ENCODE measurements around the gene KRT14. TPM values are rescaled to one million over a fixed set of nuclear protein-coding genes. Genes with fewer than 3 reads are reported as not detected.
"Not testable (repeated sequence)": the region's sequence is repeated elsewhere in the genome, so short reads cannot be mapped to it uniquely, and the experiment has no call there.

KRT14 gene
- total RNA-seq, 2 experiments from 2014 or later: not detected

DNA sequence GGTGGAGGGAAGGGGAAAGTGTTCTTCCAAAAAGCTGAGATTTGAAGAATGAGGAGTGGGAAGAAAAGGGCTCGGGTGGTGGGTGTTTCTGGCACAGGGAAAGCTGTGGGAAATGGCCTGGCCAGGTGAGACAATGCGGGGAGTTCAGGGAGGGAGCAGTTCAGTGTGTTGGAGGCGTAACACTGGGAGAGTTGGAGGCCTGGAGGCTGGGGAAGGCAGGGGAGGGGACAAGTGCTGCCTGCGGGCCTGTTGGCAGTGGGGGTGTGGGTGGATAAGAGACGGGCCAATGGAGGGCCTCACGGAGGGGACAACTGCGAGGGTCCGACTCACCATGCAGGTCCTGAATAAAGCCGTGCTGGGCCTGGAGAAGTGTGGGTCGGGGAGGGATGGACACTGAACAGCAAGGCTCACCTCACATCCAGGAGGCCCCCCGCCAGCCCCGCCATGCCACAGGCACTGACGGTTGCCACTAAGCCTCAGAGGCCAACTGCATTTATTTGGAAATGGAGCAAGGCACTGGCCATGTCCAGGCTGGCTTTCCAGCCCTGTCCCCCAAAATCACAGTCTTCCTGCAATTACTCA lies 40.8 kb downstream of the KRT14 start:
- Mint-ChIP-seq H3K4me1 (ENCODE audit: low read depth) (peaks cover 21% of the 10 kb centered on the region), H3K36me3 (peaks cover 2% of the 10 kb centered on the region), H3K9me3 (peaks cover 9% of the 10 kb centered on the region), H3K27me3 (no peaks in the 10 kb centered on the region), H3K4me3 (no peak overlapping the region), H3K27ac (no peak overlapping the region)
- intact Hi-C loops (cut with micrococcal nuclease): no loop called here
- POLR2A ChIA-PET: no interaction called here
- DNase-seq: no peak
- CTCF ChIA-PET: interaction anchor here (2.6 to 3.2 kb wide), 2 partner anchors 102 to 117 kb away, joined by 7 to 15 read pairs; no protein-coding TSS in a partner anchor

DNA sequence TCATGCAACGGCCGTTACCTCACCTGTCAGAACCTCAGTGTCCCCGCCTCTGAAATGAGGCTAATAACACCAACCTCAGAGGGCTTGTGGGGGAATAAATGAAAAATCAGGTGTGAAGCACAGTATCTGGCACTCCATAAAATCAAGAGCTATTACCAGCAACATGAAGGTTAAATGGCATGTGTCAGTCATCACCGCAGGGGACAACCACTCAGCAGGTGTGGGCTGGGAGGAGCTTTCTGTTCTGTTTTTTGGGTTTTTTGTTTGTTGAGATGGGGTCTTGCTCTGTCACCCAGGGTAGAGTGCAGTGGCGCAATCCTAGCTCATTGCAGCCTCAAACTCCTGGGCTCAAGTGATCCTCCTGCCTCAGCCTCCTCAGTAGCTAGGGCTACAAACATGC lies 41.8 kb downstream of the KRT14 start:
- ChIA-PET CTCF (interaction anchor here (0.7 to 3.2 kb wide), 4 partner anchors 47 to 118 kb away, joined by 3 to 15 read pairs (median 5); no protein-coding TSS in a partner anchor), POLR2A (interaction anchor here (0.7 kb wide), 1 partner anchor 1444 kb away, joined by 3 read pairs; no protein-coding TSS in a partner anchor)
- Mint-ChIP-seq H3K9me3 (peaks cover 9% of the 10 kb centered on the region), H3K4me1 (ENCODE audit: low read depth) (peaks cover 21% of the 10 kb centered on the region), H3K4me3 (no peak overlapping the region), H3K27ac (no peak overlapping the region), H3K27me3 (no peaks in the 10 kb centered on the region), H3K36me3 (peaks cover 2% of the 10 kb centered on the region)
- no peak for DNase-seq
- intact Hi-C loops (cut with micrococcal nuclease): no loop called here

DNA sequence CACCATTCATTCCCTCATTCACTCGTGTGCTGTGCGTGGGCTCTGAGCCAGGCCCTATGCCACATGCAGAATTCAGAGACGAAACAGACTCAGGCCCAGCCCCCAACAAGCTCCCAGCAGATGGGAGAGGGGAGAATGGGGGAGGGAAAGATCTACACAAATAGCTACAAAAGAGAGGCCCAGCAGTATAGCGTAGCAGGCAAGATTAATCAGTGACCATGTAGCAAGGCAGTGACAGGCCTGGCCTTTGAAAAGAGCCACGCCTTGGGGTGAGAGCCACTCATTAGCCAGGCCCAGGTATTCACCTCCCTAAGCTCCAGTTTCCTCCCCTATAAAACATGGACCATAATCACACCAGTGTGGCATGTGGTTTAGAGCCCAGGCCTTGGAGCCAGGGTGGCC lies 42.2 kb downstream of the KRT14 start:
- intact Hi-C loops (cut with micrococcal nuclease): no loop called here
- no peak for DNase-seq
- ChIA-PET POLR2A (interaction anchor here (0.5 kb wide), 1 partner anchor 43 kb away, joined by 3 read pairs; no protein-coding TSS in a partner anchor), CTCF (interaction anchor here (0.7 to 3.2 kb wide), 4 partner anchors 46 to 118 kb away, joined by 3 to 15 read pairs (median 5); no protein-coding TSS in a partner anchor)
- no peak overlapping the region for H3K27ac Mint-ChIP-seq
- H3K9me3 Mint-ChIP-seq: peaks cover 9% of the 10 kb centered on the region
- peaks cover 21% of the 10 kb centered on the region for H3K4me1 Mint-ChIP-seq (ENCODE audit: low read depth)
- H3K36me3 Mint-ChIP-seq: peaks cover 2% of the 10 kb centered on the region
- H3K27me3 Mint-ChIP-seq: no peaks in the 10 kb centered on the region
- no peak overlapping the region for H3K4me3 Mint-ChIP-seq

DNA sequence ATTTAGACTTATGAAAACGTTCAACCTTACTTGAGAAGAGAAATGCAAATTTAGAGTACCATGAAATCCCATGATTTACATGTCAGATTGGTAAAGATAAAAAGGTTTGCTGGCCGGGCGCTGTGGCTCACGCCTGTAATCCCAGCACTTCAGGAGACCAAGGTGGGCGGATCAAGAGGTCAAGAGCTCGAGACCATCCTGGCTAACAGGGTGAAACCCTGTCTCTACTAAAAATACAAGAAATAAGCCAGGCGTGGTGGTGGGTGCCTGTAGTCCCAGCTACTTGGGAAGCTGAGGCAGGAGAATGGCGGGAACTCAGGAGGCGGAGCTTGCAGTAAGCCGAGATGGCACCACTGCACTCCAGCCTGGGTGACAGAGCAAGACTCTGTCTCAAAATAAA lies 43.9 kb downstream of the KRT14 start:
- H3K27me3 Mint-ChIP-seq; H3K27ac Mint-ChIP-seq; H3K9me3 Mint-ChIP-seq; POLR2A ChIA-PET; H3K4me3 Mint-ChIP-seq; DNase-seq; intact Hi-C loops (cut with micrococcal nuclease); H3K4me1 Mint-ChIP-seq (ENCODE audit: low read depth); H3K36me3 Mint-ChIP-seq: not testable (repeated sequence)
- CTCF ChIA-PET: interaction anchor here (0.5 to 3.2 kb wide), 5 partner anchors 10 to 285 kb away, joined by 3 to 15 read pairs (median 4); no protein-coding TSS in a partner anchor

DNA sequence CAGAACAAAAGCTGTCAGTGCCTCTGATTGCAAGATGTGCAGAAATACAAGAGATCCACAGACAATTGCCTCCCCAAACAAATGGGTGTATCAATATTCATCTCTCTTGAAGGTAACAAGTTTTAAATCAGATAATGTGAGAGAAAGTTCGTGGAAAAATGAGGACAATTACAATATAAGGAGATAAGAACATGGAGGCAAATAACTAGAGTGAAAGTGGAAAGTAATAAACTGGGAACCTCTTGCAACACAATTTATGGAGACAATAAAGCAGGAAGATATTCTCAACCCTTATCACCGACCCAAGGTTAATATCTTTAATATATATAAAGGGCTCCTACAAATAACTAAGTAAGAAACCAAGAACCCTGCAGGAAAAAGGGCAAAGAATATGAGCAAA lies 44.3 kb downstream of the KRT14 start:
- Mint-ChIP-seq H3K4me1 (ENCODE audit: low read depth) (no peaks in the 10 kb centered on the region), H3K36me3 (peaks cover 2% of the 10 kb centered on the region), H3K27ac (no peak overlapping the region), H3K27me3 (no peaks in the 10 kb centered on the region), H3K4me3 (no peak overlapping the region), H3K9me3 (peaks cover 9% of the 10 kb centered on the region)
- intact Hi-C loops (cut with micrococcal nuclease): no loop called here
- POLR2A ChIA-PET: no interaction called here
- CTCF ChIA-PET: interaction anchor here (0.5 to 1.6 kb wide), 4 partner anchors 10 to 285 kb away, joined by 3 to 4 read pairs (median 4); no protein-coding TSS in a partner anchor
- DNase-seq: no peak

DNA sequence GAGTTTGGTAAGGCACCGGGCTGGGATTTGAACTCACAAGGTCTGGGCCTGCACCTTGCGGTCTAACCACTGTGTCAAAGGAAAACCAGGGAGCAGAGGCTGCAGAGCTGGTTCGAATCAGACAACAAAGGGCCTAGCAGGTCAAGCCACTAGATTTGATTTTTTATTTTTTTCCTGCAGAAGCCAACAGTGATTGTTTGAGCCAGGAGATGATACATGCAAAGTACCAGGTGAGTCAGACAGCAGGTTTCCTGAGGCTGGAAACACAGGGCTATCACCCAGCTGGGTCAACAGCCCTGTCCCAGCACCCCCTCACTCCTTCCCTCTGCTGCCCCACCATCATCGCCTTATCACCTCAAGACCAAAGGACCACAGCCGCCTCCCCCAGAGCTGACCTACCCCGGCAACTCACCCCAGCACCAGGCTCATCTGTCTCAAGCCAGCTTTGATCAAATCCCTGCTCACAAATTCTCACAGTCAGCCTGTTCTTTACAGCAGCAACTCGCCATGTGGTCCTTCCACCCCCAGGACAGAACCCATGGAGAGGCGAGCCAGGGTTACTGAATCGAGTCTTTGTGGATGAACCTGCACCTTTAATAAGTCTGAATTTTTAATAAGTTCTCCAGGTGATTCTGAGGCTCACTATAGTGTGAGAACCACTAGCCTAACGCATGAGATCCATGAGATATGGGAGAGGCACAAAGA lies 45.6 kb downstream of the KRT14 start:
- Mint-ChIP-seq H3K27ac (no peak overlapping the region), H3K36me3 (no peaks in the 10 kb centered on the region), H3K4me3 (no peak overlapping the region), H3K4me1 (ENCODE audit: low read depth) (no peaks in the 10 kb centered on the region), H3K9me3 (no peaks in the 10 kb centered on the region), H3K27me3 (no peaks in the 10 kb centered on the region)
- no peak for DNase-seq
- intact Hi-C loops (cut with micrococcal nuclease): no loop called here
- CTCF ChIA-PET: interaction anchor here (1.0 to 2.2 kb wide), 3 partner anchors 8 to 122 kb away, joined by 3 to 18 read pairs (median 4); no protein-coding TSS in a partner anchor
- POLR2A ChIA-PET: no interaction called here

DNA sequence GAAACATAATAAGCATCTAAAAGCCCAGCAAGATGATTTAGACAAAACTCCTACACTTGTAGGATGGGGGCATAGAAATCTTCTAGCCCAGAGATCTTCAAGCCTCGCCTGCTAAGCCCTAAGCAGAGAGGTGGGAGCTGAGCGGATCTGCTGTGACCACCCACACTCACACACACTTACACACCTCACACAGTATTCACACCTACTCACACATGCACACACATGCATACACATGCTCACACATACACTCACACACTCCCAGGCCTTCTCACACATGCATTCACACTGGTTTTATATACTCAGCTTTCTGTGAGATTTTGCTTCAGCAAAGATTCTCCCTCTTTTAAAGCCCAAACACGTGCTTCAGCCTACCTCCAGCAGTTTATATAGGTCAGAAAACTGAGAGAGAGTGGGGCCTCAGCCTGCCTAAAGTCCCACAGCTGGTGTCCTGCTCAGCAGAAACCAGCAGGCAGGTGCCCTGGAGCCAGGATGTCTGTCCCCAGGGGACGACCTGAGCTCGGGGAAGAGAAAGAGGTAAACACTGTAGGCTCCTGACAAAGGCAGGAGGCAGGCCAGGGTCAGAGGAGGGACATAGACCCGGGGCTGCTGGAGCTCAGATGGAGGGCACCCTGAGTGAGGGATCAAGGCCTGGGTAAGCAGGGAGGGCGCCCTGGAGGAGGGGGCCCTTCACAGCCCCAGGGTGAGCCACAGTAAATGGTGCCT lies 46.6 kb downstream of the KRT14 start:
- intact Hi-C loops (cut with micrococcal nuclease): no loop called here
- H3K36me3 Mint-ChIP-seq: no peaks in the 10 kb centered on the region
- ChIA-PET CTCF (interaction anchor here (1.0 to 2.2 kb wide), 2 partner anchors 9 to 123 kb away, joined by 3 to 18 read pairs; no protein-coding TSS in a partner anchor), POLR2A (no interaction called here)
- no peak for DNase-seq
- no peaks in the 10 kb centered on the region for H3K27me3 Mint-ChIP-seq
- no peaks in the 10 kb centered on the region for H3K9me3 Mint-ChIP-seq
- no peak overlapping the region for H3K4me3 Mint-ChIP-seq
- H3K4me1 Mint-ChIP-seq (ENCODE audit: low read depth): no peaks in the 10 kb centered on the region
- H3K27ac Mint-ChIP-seq: no peak overlapping the region

DNA sequence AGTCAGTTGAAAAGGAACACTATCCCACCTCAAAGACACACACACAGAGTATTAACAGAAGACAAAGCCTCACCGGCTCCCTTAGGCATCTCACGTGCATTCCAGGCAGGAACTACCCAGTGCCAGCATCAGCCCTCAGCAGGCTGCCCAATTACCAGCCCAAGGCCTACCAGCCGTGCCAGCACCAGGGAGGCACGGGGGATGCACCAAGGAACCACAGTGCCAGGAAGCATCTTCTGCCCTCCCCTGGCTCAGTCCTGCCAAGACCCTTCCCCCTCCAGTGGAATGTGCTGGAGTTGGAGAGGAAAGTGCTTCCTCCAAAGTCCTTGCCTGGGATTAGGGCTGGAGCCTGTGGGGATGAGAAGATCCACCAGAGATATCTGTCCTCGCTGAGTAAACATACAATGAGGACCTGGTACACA lies 47.6 kb downstream of the KRT14 start:
- CTCF ChIA-PET: no interaction called here
- no peaks in the 10 kb centered on the region for H3K27me3 Mint-ChIP-seq
- no peak overlapping the region for H3K4me3 Mint-ChIP-seq
- no peaks in the 10 kb centered on the region for H3K36me3 Mint-ChIP-seq
- no peaks in the 10 kb centered on the region for H3K9me3 Mint-ChIP-seq
- H3K4me1 Mint-ChIP-seq (ENCODE audit: low read depth): no peaks in the 10 kb centered on the region
- H3K27ac Mint-ChIP-seq: no peak overlapping the region
- intact Hi-C loops (cut with micrococcal nuclease): no loop called here
- no peak for DNase-seq
- POLR2A ChIA-PET: no interaction called here

DNA sequence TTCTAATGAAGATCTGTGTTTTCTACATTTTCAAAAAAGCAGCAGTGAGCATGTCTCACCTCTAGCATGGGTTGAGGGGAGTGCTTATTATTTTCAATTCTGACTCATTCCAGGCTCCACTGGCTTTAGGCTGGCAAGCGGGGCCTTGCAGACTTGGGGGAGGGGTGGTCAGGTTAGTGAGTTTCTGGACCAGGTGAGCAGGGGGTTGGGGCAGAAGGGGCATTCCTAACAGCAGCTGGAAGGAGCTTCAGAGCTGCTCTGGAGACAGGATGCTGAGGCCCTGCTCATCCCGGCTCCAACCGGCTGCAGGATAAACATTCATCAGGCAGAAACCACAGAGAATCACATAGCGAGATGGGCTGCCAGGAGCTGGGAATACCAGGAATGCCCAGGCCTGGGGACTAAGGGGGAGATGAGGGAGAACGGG lies 48.1 kb downstream of the KRT14 start:
- H3K9me3 Mint-ChIP-seq: no peaks in the 10 kb centered on the region
- intact Hi-C loops (cut with micrococcal nuclease): no loop called here
- peaks cover 2% of the 10 kb centered on the region for H3K27me3 Mint-ChIP-seq
- H3K27ac Mint-ChIP-seq: no peak overlapping the region
- POLR2A ChIA-PET: no interaction called here
- no peaks in the 10 kb centered on the region for H3K36me3 Mint-ChIP-seq
- H3K4me1 Mint-ChIP-seq (ENCODE audit: low read depth): no peaks in the 10 kb centered on the region
- no peak overlapping the region for H3K4me3 Mint-ChIP-seq
- CTCF ChIA-PET: no interaction called here
- no peak for DNase-seq

DNA sequence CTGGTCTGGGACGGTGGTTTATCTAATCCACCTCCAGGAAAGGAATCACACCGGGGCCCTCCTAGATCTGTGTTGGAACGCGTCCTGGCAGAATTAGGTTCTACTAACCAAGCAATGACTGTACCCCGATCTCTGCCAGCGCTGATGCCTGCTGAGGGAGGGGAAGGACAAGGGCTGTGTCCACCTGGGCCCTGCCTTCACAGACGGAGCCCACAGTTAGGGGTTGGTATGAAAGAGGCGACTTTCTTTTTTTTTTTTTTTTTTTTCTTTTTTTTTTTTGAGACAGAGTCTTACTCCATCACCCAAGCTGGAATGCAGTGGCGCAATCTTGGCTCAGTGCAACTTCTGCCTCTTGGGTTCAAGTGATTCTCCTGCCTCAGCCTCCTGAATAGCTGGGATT lies 48.7 kb downstream of the KRT14 start:
- H3K27me3 Mint-ChIP-seq: peaks cover 2% of the 10 kb centered on the region
- POLR2A ChIA-PET: no interaction called here

DNA sequence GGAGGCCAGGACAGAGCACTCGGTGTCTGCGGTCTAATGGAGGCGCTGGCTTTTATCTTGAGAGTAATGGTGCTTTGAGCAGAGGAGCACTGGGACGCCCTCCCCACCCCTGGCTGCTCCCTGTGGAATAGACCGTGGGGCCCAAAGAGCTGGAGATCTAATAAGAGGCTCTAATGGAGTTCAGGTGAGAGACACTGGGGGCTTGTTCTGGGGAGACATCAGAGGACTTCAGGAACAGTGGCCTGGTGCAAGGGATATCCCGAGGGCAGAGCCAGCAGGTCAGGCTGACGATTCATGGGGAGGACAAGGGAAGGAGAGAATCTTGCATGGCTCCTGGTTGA lies 49.1 kb downstream of the KRT14 start:
- intact Hi-C loops (cut with micrococcal nuclease): no loop called here
- no peak overlapping the region for H3K27ac Mint-ChIP-seq
- POLR2A ChIA-PET: no interaction called here
- no peak for DNase-seq
- no peaks in the 10 kb centered on the region for H3K36me3 Mint-ChIP-seq
- CTCF ChIA-PET: interaction anchor here (4.1 kb wide), 1 partner anchor 11 kb away, joined by 26 read pairs; no protein-coding TSS in a partner anchor
- peaks cover 4% of the 10 kb centered on the region for H3K27me3 Mint-ChIP-seq
- no peaks in the 10 kb centered on the region for H3K9me3 Mint-ChIP-seq
- no peak overlapping the region for H3K4me3 Mint-ChIP-seq
- no peaks in the 10 kb centered on the region for H3K4me1 Mint-ChIP-seq (ENCODE audit: low read depth)

More for the DNA sequence above, 48.7 kb downstream of the KRT14 start:
- Mint-ChIP-seq H3K27ac (no peak overlapping the region), H3K4me1 (ENCODE audit: low read depth) (no peaks in the 10 kb centered on the region), H3K9me3 (no peaks in the 10 kb centered on the region), H3K36me3 (no peaks in the 10 kb centered on the region), H3K4me3 (no peak overlapping the region)
- intact Hi-C loops (cut with micrococcal nuclease): no loop called here
- DNase-seq: no peak
- CTCF ChIA-PET: interaction anchor here (4.1 kb wide), 1 partner anchor 11 kb away, joined by 26 read pairs; no protein-coding TSS in a partner anchor

Data from activated CD4-positive, alpha-beta memory T cell treated with anti-CD3 and anti-CD28 coated beads for 36 hours (primary cell).